Small intestine (tissue), 7 donors: ENCODE results near the gene ZNF317. TPM values are rescaled to one million over a fixed set of nuclear protein-coding genes. Genes with fewer than 3 reads are reported as not detected.

ENCODE experiments used
- DNase-seq, 2 donors: peaks; one replicate each; pipeline versions ENCODE4 v3.0.0 to v3.0.0-alpha.2; 2013
- FAIRE-seq: peaks from 2 replicates; lab custom pipeline; 2012; peaks lifted over from hg19 to GRCh38; lab: Jason Lieb, UNC
- H3K27ac ChIP-seq, 3 donors: one replicate each; pipeline ENCODE4 v1.5.1; 2013; ENCODE audit warnings: low read length in 2 of 3, mild to moderate bottlenecking in 2 of 3, control low read depth in 1 of 3, inconsistent platforms in 1 of 3, low read depth in 1 of 3, moderate library complexity in 1 of 3
- H3K27me3 ChIP-seq, 3 donors: one replicate each; pipeline ENCODE4 v1.6.1; 2013; ENCODE audit warnings: low read length in 3 of 3, inconsistent platforms in 1 of 3; ENCODE audit not compliant: control insufficient read depth in 3 of 3, insufficient read depth in 3 of 3
- H3K36me3 ChIP-seq, 3 donors: one replicate each; pipeline ENCODE4 v1.6.1; 2013; ENCODE audit warnings: low read length in 3 of 3, inconsistent platforms in 1 of 3, low read depth in 1 of 3, mild to moderate bottlenecking in 1 of 3, moderate library complexity in 1 of 3; ENCODE audit not compliant: control insufficient read depth in 3 of 3, insufficient read depth in 2 of 3
- H3K4me1 ChIP-seq, 3 donors: one replicate each; pipeline ENCODE4 v1.6.1; 2013; ENCODE audit warnings: low read length in 2 of 3, inconsistent platforms in 1 of 3, low read depth in 1 of 3, mild to moderate bottlenecking in 1 of 3, moderate library complexity in 1 of 3; ENCODE audit not compliant: control insufficient read depth in 3 of 3, insufficient read depth in 2 of 3
- H3K4me3 ChIP-seq, 3 donors: one replicate each; pipeline ENCODE4 v1.5.1; 2013; ENCODE audit warnings: low read length in 3 of 3, control low read depth in 1 of 3, inconsistent platforms in 1 of 3, low read depth in 1 of 3, mild to moderate bottlenecking in 1 of 3, moderate library complexity in 1 of 3
- H3K9me3 ChIP-seq, 2 donors: one replicate each; pipeline ENCODE4 v1.6.1; 2013; ENCODE audit warnings: low read depth in 1 of 2, low read length in 1 of 2; ENCODE audit not compliant: control insufficient read depth in 2 of 2, insufficient read depth in 1 of 2
- WGBS, 3 donors: extraction: QIAGEN DNeasy Blood & Tissue Kit; methylation state at CpG; one replicate each; pipeline ENCODE4 v1.1.7; 2013; 5-methylcytosine and 5-hydroxymethylcytosine counted together
- polyA plus RNA-seq, 4 donors: library from polyadenylated mRNA; stranded (reverse) in 3 of 4; unstranded in 1 of 4; fragments of 200-250 nt in 3 of 4; fragments of 120-200 nt in 1 of 4; gene quantifications; one replicate each; pipeline versions ENCODE4 v1.2.1 to v1.2.3, GENCODE V29; 2013
- donor health status: healthy with polysubstance abuse.
- donor health status: control.
- donor health status: control.
- donor health status: Bipolar disorder and iron deficiency.
- donor health status: healthy.

ZNF317 gene
- polyA plus RNA-seq, 4 donors, result 15.2 to 35.1 (median 29.8) TPM

DNA sequence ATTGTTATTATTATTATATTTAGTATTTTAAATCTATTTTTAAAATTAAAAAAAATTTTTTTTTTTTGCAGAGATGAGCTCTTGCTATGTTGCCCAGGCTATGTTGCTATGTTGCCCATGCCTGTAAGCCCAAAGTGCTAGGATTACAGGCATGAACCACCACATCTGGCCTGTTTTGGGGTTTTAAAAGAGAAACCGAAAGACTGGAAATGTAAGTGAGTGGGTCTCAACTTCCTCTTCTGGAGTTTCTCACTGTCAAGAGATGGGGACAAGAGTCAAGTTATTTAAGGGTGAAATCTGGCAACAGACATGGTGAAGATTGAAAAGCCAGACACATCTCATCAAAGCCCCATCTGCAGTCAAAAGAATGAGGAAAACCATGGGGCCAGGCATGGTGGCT lies 9.2 kb upstream of the ZNF317 start:
- Histone ChIP-seq H3K36me3 (no peaks in the 10 kb centered on the region), H3K9me3 (no peaks in the 10 kb centered on the region), H3K27me3 (no peaks in the 10 kb centered on the region), H3K4me3 (no peak overlapping the region), H3K27ac (no peak overlapping the region), H3K4me1 (no peaks in the 10 kb centered on the region)
- FAIRE-seq, result no peak
- no peak for DNase-seq
- WGBS, 3 donors, result 49 to 88% (median 81%) methylated on average over 1 of the region's 1 CpG

- no peak for FAIRE-seq
- WGBS, 3 donors, result 56 to 70% (median 61%) methylated on average over 5 of the region's 5 CpGs
- Histone ChIP-seq H3K27me3 (no peaks in the 10 kb centered on the region), H3K36me3 (no peaks in the 10 kb centered on the region), H3K27ac (no peak overlapping the region), H3K4me1 (no peaks in the 10 kb centered on the region), H3K9me3 (no peaks in the 10 kb centered on the region), H3K4me3 (no peak overlapping the region)
- DNase-seq, result no peak
These were observed 7.8 kb upstream of the ZNF317 start for GRCh38 chr19:9132422-9132821.

DNA sequence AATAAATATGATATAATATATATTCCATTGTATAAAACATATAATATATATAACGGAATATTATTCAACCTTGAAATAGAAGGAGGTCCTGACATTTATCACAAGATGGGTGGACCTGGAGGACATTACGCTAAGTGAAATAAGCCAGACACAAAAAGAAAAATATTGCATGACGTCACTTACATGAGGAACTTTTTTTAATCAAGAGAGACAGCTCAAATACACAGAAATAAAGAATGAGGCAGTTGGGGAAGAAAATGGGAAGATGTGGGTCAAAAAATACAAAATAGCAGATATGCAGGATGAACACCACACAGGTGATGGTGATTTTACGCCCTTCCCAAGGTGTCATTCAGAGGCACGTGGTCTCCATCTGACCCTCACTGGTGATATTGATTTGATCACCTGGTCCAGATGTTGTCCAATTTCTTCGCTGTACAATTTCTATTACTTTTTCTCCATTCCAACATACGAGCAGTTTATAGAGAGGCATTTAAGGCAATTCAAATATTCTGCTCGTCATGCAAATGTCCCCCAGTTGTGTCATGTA lies 513 bp upstream of the ZNF317 start:
- no peak overlapping the region for H3K27ac ChIP-seq
- WGBS, 3 donors, result 30 to 32% (median 32%) methylated on average over 8 of the region's 8 CpGs
- FAIRE-seq, result no peak

GRCh38 chr19:9144920-9145319 lies 4.7 kb downstream of the ZNF317 start:
- H3K9me3 ChIP-seq, result peaks cover 2 to 47% of the 10 kb centered on the region in 2 donors
- DNase-seq (no peak), FAIRE-seq (no peak)
- no peak overlapping the region for H3K27ac ChIP-seq
- H3K27me3 ChIP-seq, result no peaks in the 10 kb centered on the region
- no peak overlapping the region for H3K4me3 ChIP-seq
- WGBS, 3 donors, result 98 to 99% (median 99%) methylated on average over 5 of the region's 5 CpGs
- peaks cover 0 to 2% (median 2%) of the 10 kb centered on the region in 3 donors for H3K4me1 ChIP-seq
- H3K36me3 ChIP-seq, result peaks cover 0 to 26% (median 2%) of the 10 kb centered on the region in 3 donors

More for the DNA sequence above, 513 bp upstream of the ZNF317 start:
- Histone ChIP-seq H3K9me3 (peaks cover 0 to 4% of the 10 kb centered on the region in 2 donors), H3K4me3 (peak overlapping the region; percentile 12 to 94 (median 88)), H3K27me3 (no peaks in the 10 kb centered on the region), H3K4me1 (peaks cover 0 to 4% (median 2%) of the 10 kb centered on the region in 3 donors), H3K36me3 (peaks cover 0 to 2% (median 0%) of the 10 kb centered on the region in 3 donors)
- no peak for DNase-seq

GRCh38 chr19:9146882-9147281 lies 6.7 kb downstream of the ZNF317 start:
- H3K4me3 ChIP-seq, result no peak overlapping the region
- WGBS, 3 donors, result 93 to 100% (median 100%) methylated on average over 1 of the region's 1 CpG
- H3K27ac ChIP-seq, result no peak overlapping the region
- FAIRE-seq (no peak), DNase-seq (no peak)
- peaks cover 0 to 2% (median 0%) of the 10 kb centered on the region in 3 donors for H3K4me1 ChIP-seq
- H3K27me3 ChIP-seq, result no peaks in the 10 kb centered on the region
- H3K9me3 ChIP-seq, result peaks cover 2 to 62% of the 10 kb centered on the region in 2 donors
- peaks cover 0 to 30% (median 2%) of the 10 kb centered on the region in 3 donors for H3K36me3 ChIP-seq

DNA sequence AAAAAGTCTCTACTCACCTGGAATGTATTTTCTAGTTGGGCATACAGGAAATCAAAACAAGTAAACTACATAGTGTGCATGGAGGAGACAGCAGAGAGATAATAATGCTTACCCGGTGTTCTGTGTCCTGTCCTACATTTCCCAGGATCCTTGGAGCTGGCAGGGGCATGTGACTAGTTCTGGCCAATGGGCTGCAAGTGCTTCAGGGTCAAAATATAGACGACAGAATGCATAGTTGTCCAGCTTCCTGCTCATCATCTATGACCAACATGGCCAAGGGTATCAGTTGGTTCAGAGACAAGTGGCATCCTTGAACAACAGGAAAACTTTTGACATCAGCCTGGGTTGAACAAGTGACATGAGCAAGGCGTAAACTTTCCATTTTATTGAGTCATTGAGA lies 8.5 kb downstream of the ZNF317 start:
- Histone ChIP-seq H3K4me1 (no peaks in the 10 kb centered on the region), H3K27ac (no peak overlapping the region), H3K4me3 (no peak overlapping the region), H3K36me3 (peaks cover 2 to 35% (median 4%) of the 10 kb centered on the region in 3 donors), H3K27me3 (no peaks in the 10 kb centered on the region), H3K9me3 (peaks cover 2 to 80% of the 10 kb centered on the region in 2 donors)
- FAIRE-seq, result no peak
- DNase-seq, result no peak
- WGBS, 3 donors, result 96 to 98% (median 97%) methylated on average over 3 of the region's 3 CpGs

GRCh38 chr19:9149997-9150396 lies 9.8 kb downstream of the ZNF317 start:
- DNase-seq, result peak in 1 of 2 donors; percentile 5
- Histone ChIP-seq H3K27ac (no peak overlapping the region), H3K9me3 (peaks cover 2 to 78% of the 10 kb centered on the region in 2 donors), H3K27me3 (no peaks in the 10 kb centered on the region), H3K4me3 (no peak overlapping the region), H3K36me3 (peaks cover 2 to 37% (median 7%) of the 10 kb centered on the region in 3 donors), H3K4me1 (no peaks in the 10 kb centered on the region)
- no peak for FAIRE-seq
- WGBS, 3 donors, result 85 to 93% (median 88%) methylated on average over 4 of the region's 4 CpGs

- H3K4me1 ChIP-seq, result no peaks in the 10 kb centered on the region
- FAIRE-seq (no peak), DNase-seq (no peak)
- no peak overlapping the region for H3K27ac ChIP-seq
- H3K27me3 ChIP-seq, result no peaks in the 10 kb centered on the region
- H3K4me3 ChIP-seq, result no peak overlapping the region
- 97 to 99% (median 97%) methylated on average over 5 of the region's 5 CpGs for WGBS, 3 donors
- H3K9me3 ChIP-seq, result peaks cover 0 to 81% of the 10 kb centered on the region in 2 donors
- H3K36me3 ChIP-seq, result peaks cover 2 to 37% (median 9%) of the 10 kb centered on the region in 3 donors
These were observed 10.5 kb downstream of the ZNF317 start for GRCh38 chr19:9150650-9151049.

DNA sequence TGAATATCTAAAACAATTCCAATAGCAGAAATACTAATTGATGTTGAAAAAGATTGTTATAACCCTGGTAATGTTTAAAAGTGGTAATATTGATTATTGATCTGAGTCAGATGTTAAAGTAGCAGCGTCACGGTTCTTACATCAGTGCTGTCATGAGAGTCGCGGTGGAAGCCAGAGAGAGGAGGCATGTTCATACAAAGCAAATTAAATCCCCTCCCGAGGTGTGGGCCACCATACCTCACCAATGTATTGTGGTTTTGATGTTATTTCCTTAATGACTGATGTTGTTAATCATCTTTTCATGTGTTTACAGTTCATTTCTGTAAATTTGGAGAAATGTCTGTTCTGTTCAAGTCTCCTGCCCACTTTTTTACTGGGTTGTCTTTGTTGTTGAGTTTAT lies 11.2 kb downstream of the ZNF317 start:
- Histone ChIP-seq H3K4me3 (no peak overlapping the region), H3K36me3 (peaks cover 8 to 43% (median 16%) of the 10 kb centered on the region in 3 donors), H3K9me3 (peaks cover 0 to 84% of the 10 kb centered on the region in 2 donors), H3K27ac (no peak overlapping the region), H3K4me1 (no peaks in the 10 kb centered on the region), H3K27me3 (no peaks in the 10 kb centered on the region)
- DNase-seq (no peak), FAIRE-seq (no peak)
- 85 to 95% (median 93%) methylated on average over 5 of the region's 5 CpGs for WGBS, 3 donors
